CD4-positive, alpha-beta memory T cell (primary cell): ENCODE data around the gene PWWP2B. TPM values are rescaled to one million over a fixed set of nuclear protein-coding genes. Genes with fewer than 3 reads are reported as not detected.

ENCODE experiments used
- CTCF ChIA-PET: fragments of 350-600 bp; sonication (Branson Sonifier 250); formaldehyde crosslinking; loops from one replicate; lab custom pipeline; 2021; ENCODE audit warnings: inconsistent platforms; ENCODE audit not compliant: partially characterized antibody; lab: Charles Lee
- POLR2A ChIA-PET: fragments of 350-600 bp; sonication (Branson Sonifier 250); formaldehyde crosslinking; loops from one replicate; lab custom pipeline; 2021; ENCODE audit not compliant: partially characterized antibody; lab: Charles Lee
- DNase-seq, 5 donors: peaks; one replicate each; pipeline versions ENCODE4 v3.0.0 to v3.0.0-alpha.2; 2020 to 2022; ENCODE audit warnings: mixed read lengths in 1 of 5
- H3K27ac ChIP-seq: one replicate; pipeline ENCODE4 v1.7.0; 2013; ENCODE audit warnings: low read depth, low read length
- H3K27me3 ChIP-seq: 2 replicates; pipeline ENCODE4 v1.7.0; 2013; ENCODE audit warnings: mild to moderate bottlenecking, low read length, moderate library complexity; ENCODE audit not compliant: insufficient read depth
- H3K36me3 ChIP-seq: 2 replicates; pipeline ENCODE4 v1.7.0; 2013; ENCODE audit warnings: mild to moderate bottlenecking, low read length, moderate library complexity; ENCODE audit not compliant: insufficient read depth
- H3K4me1 ChIP-seq: 2 replicates; pipeline ENCODE4 v1.7.0; 2013; ENCODE audit warnings: mild to moderate bottlenecking, low read length, moderate library complexity; ENCODE audit not compliant: insufficient read depth
- H3K4me3 ChIP-seq, 2 donors: one replicate each; pipeline ENCODE4 v1.7.0; 2013; ENCODE audit warnings: low read length in 2 of 2, mild to moderate bottlenecking in 1 of 2
- H3K9me3 ChIP-seq, 2 donors: one replicate each; pipeline ENCODE4 v1.7.0; 2013; ENCODE audit warnings: low read length in 2 of 2, control low read depth in 1 of 2; ENCODE audit not compliant: control insufficient read depth in 1 of 2
- H3K27ac Mint-ChIP-seq, 7 donors: one replicate each; pipeline ENCODE4 v1.8.0; 2020 to 2021; ENCODE audit warnings: mixed read lengths in 7 of 7, mild to moderate bottlenecking in 6 of 7, inconsistent platforms in 3 of 7, moderate library complexity in 3 of 7
- H3K27me3 Mint-ChIP-seq, 2 donors: one replicate each; pipeline ENCODE4 v1.8.0; 2020 to 2021; ENCODE audit warnings: mixed read lengths in 2 of 2
- H3K36me3 Mint-ChIP-seq, 2 donors: one replicate each; pipeline ENCODE4 v1.8.0; 2020 to 2021; ENCODE audit warnings: mixed read lengths in 2 of 2, inconsistent platforms in 1 of 2, mild to moderate bottlenecking in 1 of 2
- H3K4me1 Mint-ChIP-seq, 4 donors: one replicate each; pipeline ENCODE4 v1.8.0; 2020 to 2021; ENCODE audit warnings: mixed read lengths in 4 of 4, mild to moderate bottlenecking in 1 of 4
- H3K4me3 Mint-ChIP-seq, 8 donors: one replicate each; pipeline ENCODE4 v1.8.0; 2020 to 2021; ENCODE audit warnings: mixed read lengths in 8 of 8, mild to moderate bottlenecking in 7 of 8, moderate library complexity in 6 of 8, inconsistent platforms in 3 of 8
- H3K9me3 Mint-ChIP-seq, 8 donors: one replicate each; pipeline ENCODE4 v1.8.0; 2020 to 2021; ENCODE audit warnings: mixed read lengths in 8 of 8, mild to moderate bottlenecking in 5 of 8, inconsistent platforms in 3 of 8, moderate library complexity in 1 of 8
- intact Hi-C: fragments of 100-400 bp; cut with micrococcal nuclease; formaldehyde crosslinking; loops from one replicate; pipeline ENCODE4 v1.15.1; 2023
- polyA plus RNA-seq, 2 donors: library from polyadenylated mRNA; unstranded; fragments of 300-500 nt; fragmentation: Illumina TruSeq; gene quantifications; one replicate each; pipeline ENCODE4 v1.2.3, GENCODE V29; 2021
- total RNA-seq, 2 experiments: library from RNA; stranded (reverse); gene quantifications; one replicate each; pipeline ENCODE4 v1.2.3, GENCODE V29; 2021

Gene PWWP2B
- total and polyA plus RNA-seq, 4 experiments from 2014 or later: 0.92 to 9.9 (median 6.3) TPM

DNA sequence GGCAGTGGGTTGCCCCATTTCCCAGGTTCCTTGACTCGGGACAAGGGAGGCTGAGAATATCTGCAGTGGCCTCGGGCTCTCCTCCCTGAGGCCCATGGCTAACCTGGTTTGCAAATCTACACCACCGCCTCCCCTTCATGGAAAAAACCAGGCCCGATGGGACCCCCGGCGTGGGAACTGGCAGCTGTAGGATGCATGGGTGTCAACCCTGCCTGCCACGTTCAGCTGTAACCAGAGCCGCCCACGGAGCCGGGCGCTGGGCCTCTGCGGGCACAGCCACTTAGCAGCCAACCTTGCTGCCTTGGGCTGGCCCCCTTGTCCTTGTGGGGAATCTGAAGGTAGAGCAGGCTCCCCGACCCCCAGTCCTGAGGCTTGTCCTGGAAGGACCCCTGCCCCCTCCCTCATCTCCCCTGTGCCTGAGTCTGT lies 1.6 kb downstream of the PWWP2B start:
- H3K4me3 ChIP-seq: peak overlapping the region in 1 of 2 donors; percentile 28
- ChIA-PET CTCF (interaction anchor here (0.7 kb wide), 1 partner anchor 48 kb away, joined by 7 read pairs; no protein-coding TSS in a partner anchor), POLR2A (no interaction called here)
- H3K9me3 Mint-ChIP-seq: peaks cover 0 to 2% (median 0%) of the 10 kb centered on the region in 8 donors
- DNase-seq: no peak
- peak overlapping the region in 2 of 7 donors; percentile 42 to 53 for H3K27ac Mint-ChIP-seq
- peaks cover 8 to 33% (median 12%) of the 10 kb centered on the region in 4 donors for H3K4me1 Mint-ChIP-seq
- H3K27me3 ChIP-seq: no peaks in the 10 kb centered on the region
- intact Hi-C loops: no loop called here
- H3K36me3 Mint-ChIP-seq: peaks cover 0 to 2% of the 10 kb centered on the region in 2 donors
- no peaks in the 10 kb centered on the region for H3K36me3 ChIP-seq
- H3K4me3 Mint-ChIP-seq: peak overlapping the region in 6 of 8 donors; percentile 30 to 93 (median 89)
- no peaks in the 10 kb centered on the region for H3K27me3 Mint-ChIP-seq
- H3K27ac ChIP-seq: no peak overlapping the region
- peaks cover 26% of the 10 kb centered on the region for H3K4me1 ChIP-seq
- H3K9me3 ChIP-seq: no peaks in the 10 kb centered on the region

DNA sequence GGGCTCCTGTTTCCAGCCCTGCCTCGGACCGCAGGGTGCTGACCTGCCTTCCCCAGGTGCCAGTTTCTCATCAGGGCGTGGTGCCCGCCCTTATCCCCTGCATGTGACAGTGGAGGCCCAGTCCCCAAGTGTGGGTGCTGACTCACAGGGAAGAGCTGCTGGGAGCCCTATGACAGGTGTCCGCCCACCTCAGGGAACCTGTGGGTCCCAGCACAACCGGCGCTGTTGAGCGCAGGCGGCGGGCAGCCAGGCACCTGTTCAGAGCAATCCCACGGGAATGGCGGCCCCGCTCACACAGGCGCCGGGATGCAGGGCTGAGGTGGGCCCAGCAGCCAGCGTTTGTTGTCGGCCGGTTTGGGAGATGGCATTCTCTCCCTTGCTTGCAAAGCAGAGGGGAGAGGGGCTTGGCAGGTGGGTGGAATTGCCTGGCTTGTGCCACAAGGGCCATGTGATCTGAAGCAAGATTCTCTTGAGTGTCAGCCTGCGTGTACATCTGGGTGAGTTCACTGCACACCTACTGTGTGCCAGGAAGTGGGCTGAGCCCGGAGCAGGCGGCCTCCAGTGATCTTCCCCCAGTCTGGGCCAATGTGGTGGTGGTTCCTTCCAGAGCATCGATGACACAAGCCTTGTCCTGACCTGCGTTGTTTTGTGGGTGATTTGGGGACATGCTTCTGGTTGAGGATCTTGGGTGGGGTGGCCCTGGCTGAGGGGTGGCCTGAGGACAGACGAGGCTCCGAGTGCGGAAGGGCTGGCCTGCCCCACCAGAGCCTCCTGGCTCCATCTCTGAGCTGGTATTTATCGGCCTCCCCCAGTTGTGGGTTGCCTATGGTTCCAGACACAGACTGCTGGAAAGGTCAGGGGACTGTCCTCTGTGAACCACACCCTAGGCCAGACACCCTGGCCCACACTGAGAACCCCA lies 2.4 kb downstream of the PWWP2B start:
- ChIA-PET POLR2A (no interaction called here), CTCF (no interaction called here)
- Mint-ChIP-seq H3K4me3 (peak overlapping the region; percentile 29 to 65 (median 50)), H3K9me3 (peaks cover 0 to 2% (median 0%) of the 10 kb centered on the region in 8 donors), H3K4me1 (peaks cover 8 to 33% (median 12%) of the 10 kb centered on the region in 4 donors), H3K27me3 (no peaks in the 10 kb centered on the region), H3K36me3 (peaks cover 0 to 4% of the 10 kb centered on the region in 2 donors), H3K27ac (peak overlapping the region in 6 of 7 donors; percentile 42 to 68 (median 62))
- Histone ChIP-seq H3K4me3 (no peak overlapping the region), H3K9me3 (no peaks in the 10 kb centered on the region), H3K27me3 (no peaks in the 10 kb centered on the region), H3K27ac (no peak overlapping the region), H3K4me1 (peaks cover 26% of the 10 kb centered on the region), H3K36me3 (no peaks in the 10 kb centered on the region)
- no peak for DNase-seq
- intact Hi-C loops: no loop called here

DNA sequence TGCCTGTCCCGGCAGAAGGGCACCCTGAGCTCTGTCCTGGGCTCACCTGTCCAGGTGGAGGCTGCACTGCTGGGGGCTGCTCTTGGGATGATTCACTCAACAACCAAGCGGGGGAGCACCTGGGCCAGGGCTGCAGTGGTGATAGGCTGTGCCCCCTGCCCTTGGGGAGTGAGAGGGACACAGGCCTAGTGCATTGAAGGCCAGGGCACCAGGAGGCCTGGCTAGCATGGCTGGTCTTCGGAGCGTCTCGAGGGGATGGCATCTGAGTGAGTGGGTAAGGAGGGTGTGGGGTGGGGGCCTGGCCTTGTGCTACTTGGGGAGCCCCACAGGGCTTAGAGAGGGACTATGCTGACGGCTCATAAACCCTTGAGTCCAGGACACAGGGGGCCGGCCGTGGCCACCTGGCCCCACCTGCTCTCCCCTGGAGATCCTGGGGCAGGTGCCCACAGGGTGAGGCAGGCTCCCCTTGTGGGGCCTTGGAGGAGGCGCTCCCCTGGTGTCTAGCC lies 3.1 kb downstream of the PWWP2B start:
- H3K4me1 ChIP-seq: peaks cover 26% of the 10 kb centered on the region
- no peak overlapping the region for H3K4me3 ChIP-seq
- peaks cover 0 to 2% (median 0%) of the 10 kb centered on the region in 8 donors for H3K9me3 Mint-ChIP-seq
- H3K36me3 Mint-ChIP-seq: peaks cover 0 to 4% of the 10 kb centered on the region in 2 donors
- H3K27me3 ChIP-seq: no peaks in the 10 kb centered on the region
- intact Hi-C loops: no loop called here
- DNase-seq: no peak
- H3K27ac Mint-ChIP-seq: peak overlapping the region in 3 of 7 donors; percentile 24 to 60 (median 25)
- ChIA-PET POLR2A (no interaction called here), CTCF (no interaction called here)
- H3K9me3 ChIP-seq: no peaks in the 10 kb centered on the region
- H3K4me1 Mint-ChIP-seq: peaks cover 8 to 33% (median 9%) of the 10 kb centered on the region in 4 donors
- no peaks in the 10 kb centered on the region for H3K36me3 ChIP-seq
- peak overlapping the region in 2 of 8 donors; percentile 26 to 49 for H3K4me3 Mint-ChIP-seq
- H3K27ac ChIP-seq: no peak overlapping the region
- H3K27me3 Mint-ChIP-seq: no peaks in the 10 kb centered on the region

- Mint-ChIP-seq H3K27ac (peak overlapping the region in 3 of 7 donors; percentile 25 to 60 (median 49)), H3K4me1 (peaks cover 8 to 34% (median 9%) of the 10 kb centered on the region in 4 donors), H3K27me3 (no peaks in the 10 kb centered on the region), H3K4me3 (peak overlapping the region in 1 of 8 donors; percentile 57), H3K9me3 (peaks cover 0 to 2% (median 0%) of the 10 kb centered on the region in 8 donors), H3K36me3 (peaks cover 0 to 7% of the 10 kb centered on the region in 2 donors)
- Histone ChIP-seq H3K27me3 (no peaks in the 10 kb centered on the region), H3K4me1 (peaks cover 26% of the 10 kb centered on the region), H3K4me3 (no peak overlapping the region), H3K9me3 (no peaks in the 10 kb centered on the region), H3K36me3 (no peaks in the 10 kb centered on the region), H3K27ac (no peak overlapping the region)
- ChIA-PET POLR2A (no interaction called here), CTCF (interaction anchor here (0.8 kb wide), 1 partner anchor 43 kb away, joined by 3 read pairs; no protein-coding TSS in a partner anchor)
- peak in 1 of 5 donors; percentile 15 for DNase-seq
- intact Hi-C loops: no loop called here
Measured at GRCh38 chr10:132400547-132401151, 3.6 kb downstream of the PWWP2B start.

DNA sequence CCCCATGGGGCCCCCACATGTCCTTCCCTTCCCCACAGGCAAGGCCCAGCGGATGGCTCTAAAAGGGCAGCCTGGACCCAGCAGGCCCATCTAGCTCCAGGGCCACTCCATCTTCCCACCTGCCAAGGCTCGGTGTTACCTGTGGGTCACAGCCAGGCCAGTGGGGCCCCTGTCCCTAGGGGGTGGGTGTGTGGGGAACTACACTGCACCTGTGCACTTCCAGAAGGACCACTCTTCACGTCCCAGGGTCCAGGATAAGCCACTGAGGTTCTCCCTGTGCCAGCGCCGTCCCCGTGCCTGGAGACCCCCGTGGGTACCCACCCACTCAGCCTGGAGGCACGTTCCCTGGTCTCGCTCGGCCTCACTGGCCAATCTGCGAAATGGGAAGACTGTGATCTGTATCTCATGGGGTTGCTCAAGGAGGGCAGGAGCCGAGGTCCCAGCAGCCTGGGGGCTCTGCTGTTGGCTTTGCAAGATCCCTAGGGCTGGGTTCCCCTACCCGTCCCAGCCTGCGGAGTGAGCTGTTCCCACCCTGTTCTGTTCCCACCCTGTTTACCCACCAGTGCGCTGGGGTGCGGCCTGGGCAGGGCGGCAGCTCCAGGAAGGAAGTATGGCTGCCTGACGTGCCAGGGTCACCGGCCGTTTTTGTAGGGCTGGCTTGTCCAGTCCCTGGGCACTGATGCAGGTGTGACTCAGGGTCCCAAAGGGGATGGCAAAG lies 4.6 kb downstream of the PWWP2B start:
- no peaks in the 10 kb centered on the region for H3K27me3 Mint-ChIP-seq
- POLR2A ChIA-PET: no interaction called here

GRCh38 chr10:132402781-132403241 lies 5.8 kb downstream of the PWWP2B start:
- H3K36me3 ChIP-seq: no peaks in the 10 kb centered on the region
- H3K4me3 ChIP-seq: no peak overlapping the region
- intact Hi-C loops: no loop called here
- Mint-ChIP-seq H3K27me3 (no peaks in the 10 kb centered on the region), H3K36me3 (peaks cover 0 to 11% of the 10 kb centered on the region in 2 donors), H3K27ac (peak overlapping the region in 1 of 7 donors; percentile 32), H3K4me3 (no peak overlapping the region), H3K4me1 (peaks cover 4 to 43% (median 9%) of the 10 kb centered on the region in 4 donors), H3K9me3 (peaks cover 0 to 2% (median 0%) of the 10 kb centered on the region in 8 donors)
- POLR2A ChIA-PET: no interaction called here
- H3K4me1 ChIP-seq: peaks cover 23% of the 10 kb centered on the region
- H3K27me3 ChIP-seq: no peaks in the 10 kb centered on the region
- no peak overlapping the region for H3K27ac ChIP-seq
- CTCF ChIA-PET: no interaction called here
- no peak for DNase-seq
- no peaks in the 10 kb centered on the region for H3K9me3 ChIP-seq

More for the DNA sequence above, 4.6 kb downstream of the PWWP2B start:
- H3K4me3 ChIP-seq: no peak overlapping the region
- no peak overlapping the region for H3K27ac ChIP-seq
- Mint-ChIP-seq H3K9me3 (peaks cover 0 to 2% (median 0%) of the 10 kb centered on the region in 8 donors), H3K27ac (no peak overlapping the region), H3K36me3 (peaks cover 0 to 12% of the 10 kb centered on the region in 2 donors), H3K4me3 (no peak overlapping the region), H3K4me1 (peaks cover 8 to 43% (median 10%) of the 10 kb centered on the region in 4 donors)
- CTCF ChIA-PET: interaction anchor here (0.8 kb wide), 1 partner anchor 42 kb away, joined by 3 read pairs; no protein-coding TSS in a partner anchor
- no peaks in the 10 kb centered on the region for H3K9me3 ChIP-seq
- intact Hi-C loops: no loop called here
- H3K27me3 ChIP-seq: no peaks in the 10 kb centered on the region
- DNase-seq: no peak
- H3K4me1 ChIP-seq: peaks cover 26% of the 10 kb centered on the region
- no peaks in the 10 kb centered on the region for H3K36me3 ChIP-seq
